Choroid plexus epithelial cell (primary cell): ENCODE measurements around the gene RANBP1.

Experiments used
- DNase-seq: peaks from one replicate; pipeline ENCODE4 v3.0.0-alpha.2; 2010; ENCODE audit warnings: low read depth
- H3K4me3 ChIP-seq: 2 replicates; pipeline ENCODE4 v1.5.1; 2011; ENCODE audit warnings: low read depth, mild to moderate bottlenecking, control low read depth, low read length, moderate library complexity
- TF ChIP-seq, protein P1 (sequence below): conservative IDR thresholded peaks from 2 replicates; pipeline ENCODE4 v1.5.1; 2011; ENCODE audit warnings: low read depth, mild to moderate bottlenecking, control low read depth, inconsistent platforms, low read length, moderate library complexity

Gene RANBP1

DNA sequence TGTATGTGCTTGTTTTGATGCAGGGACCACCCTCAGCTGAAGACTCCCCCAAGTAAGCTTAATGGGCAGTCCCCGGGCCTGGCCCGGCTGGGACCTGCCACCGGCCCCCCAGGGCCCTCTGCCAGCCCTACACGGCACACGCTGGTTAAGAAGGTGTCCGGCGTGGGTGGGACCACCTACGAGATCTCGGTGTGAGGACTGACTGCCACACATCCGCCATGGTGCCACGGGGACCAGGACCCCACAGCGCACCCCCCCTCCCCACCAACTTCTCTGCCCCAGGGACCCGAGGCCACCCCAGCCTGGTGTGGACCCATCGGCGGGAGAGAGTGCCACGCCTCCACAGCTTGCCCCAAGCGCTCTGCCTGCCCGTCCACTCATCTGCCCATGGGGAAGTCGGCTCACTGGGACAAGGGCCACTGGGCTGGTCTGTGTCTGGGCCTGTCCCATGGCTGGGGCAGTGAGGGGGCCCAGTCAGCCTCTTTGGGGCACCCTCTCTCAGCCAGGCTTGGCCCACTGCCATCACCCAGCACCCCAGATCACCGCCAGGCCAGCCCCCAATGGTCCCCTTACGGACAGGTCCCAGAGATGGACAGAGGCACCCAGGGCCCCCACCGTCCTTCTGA lies 29.4 kb downstream of the RANBP1 start:
- no peak overlapping the region for H3K4me3 ChIP-seq
- DNase-seq = no peak
- TF ChIP-seq, protein P1, sequence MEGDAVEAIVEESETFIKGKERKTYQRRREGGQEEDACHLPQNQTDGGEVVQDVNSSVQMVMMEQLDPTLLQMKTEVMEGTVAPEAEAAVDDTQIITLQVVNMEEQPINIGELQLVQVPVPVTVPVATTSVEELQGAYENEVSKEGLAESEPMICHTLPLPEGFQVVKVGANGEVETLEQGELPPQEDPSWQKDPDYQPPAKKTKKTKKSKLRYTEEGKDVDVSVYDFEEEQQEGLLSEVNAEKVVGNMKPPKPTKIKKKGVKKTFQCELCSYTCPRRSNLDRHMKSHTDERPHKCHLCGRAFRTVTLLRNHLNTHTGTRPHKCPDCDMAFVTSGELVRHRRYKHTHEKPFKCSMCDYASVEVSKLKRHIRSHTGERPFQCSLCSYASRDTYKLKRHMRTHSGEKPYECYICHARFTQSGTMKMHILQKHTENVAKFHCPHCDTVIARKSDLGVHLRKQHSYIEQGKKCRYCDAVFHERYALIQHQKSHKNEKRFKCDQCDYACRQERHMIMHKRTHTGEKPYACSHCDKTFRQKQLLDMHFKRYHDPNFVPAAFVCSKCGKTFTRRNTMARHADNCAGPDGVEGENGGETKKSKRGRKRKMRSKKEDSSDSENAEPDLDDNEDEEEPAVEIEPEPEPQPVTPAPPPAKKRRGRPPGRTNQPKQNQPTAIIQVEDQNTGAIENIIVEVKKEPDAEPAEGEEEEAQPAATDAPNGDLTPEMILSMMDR = no peak

DNA sequence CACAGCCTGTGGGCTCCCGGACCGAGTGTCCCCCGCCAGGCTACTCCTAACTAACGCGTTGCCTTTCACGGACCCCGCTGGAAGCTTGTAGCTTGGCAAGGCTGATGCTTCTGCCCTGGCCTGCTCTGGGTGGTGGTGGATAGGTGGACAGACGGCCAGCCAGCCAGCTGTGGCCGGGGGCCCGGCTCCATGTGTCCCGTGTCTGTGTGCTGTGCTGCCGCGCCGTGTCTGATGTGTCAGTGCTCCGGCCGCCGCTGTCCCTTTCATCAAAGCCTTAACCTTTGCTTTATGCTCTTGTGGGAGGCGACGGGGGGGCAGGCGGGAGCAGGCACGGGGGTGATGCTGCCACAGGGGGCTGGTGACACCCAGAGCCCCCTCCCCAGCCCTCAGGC lies 29.9 kb downstream of the RANBP1 start:
- DNase-seq = no peak
- no peak overlapping the region for H3K4me3 ChIP-seq
- TF ChIP-seq, protein P1 = no peak

DNA sequence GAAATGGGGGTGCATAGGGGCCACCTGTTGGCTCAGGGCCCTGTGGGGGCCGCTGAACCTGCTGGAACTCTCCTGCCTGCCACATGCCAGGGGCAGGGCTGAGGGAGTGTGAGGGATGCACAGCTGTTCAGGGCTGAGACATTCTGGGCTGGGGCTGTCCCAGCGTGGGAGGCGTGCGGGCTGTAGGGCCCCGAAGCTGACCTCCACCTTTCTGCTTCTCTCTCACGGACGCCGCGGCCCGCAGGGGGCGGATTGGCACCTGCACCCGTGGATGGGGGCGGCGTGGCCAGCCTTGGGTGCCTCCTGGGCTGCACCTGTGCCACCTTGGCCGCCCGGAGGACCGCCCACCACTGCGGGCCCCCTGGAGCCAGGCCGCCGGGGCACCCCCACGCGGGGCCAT lies 30.9 kb downstream of the RANBP1 start:
- DNase-seq = no peak
- TF ChIP-seq, protein P1 = no peak
- H3K4me3 ChIP-seq = no peak overlapping the region

DNA sequence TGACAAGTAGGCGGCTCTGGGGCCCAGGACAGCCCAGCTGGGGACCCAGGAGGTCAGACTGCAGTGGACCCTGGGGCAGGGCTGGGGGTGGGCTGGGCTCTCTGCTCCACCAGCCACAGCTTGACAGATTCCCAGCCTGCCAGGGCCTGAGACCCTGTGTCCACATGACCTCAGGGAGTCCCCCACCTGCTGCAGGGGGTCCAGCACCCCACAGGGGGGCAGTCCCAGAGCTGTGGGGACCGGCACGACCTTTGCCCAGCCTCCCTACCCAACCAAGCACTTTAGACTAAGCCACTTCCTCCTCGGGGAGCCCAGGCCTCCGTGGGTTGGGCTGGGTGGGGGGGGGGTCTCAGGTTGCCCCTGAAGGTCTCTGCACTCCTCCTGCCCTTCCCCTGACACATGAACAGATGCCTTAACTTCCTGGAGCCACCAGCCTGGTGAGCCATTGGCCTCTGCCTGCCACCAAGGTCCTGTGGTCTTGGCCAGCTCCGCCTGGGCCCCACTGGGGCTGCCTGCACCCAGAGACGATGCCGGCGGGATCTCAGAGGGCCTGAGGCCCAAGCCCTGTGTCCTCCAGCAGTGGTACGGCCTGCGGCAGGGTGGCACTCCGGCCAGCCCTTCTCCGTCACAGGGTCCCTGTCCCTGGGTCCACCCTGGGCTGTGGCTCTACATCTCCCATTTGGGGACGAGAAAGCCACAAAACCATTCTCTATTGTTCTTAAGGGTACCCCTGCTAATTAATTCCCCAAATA lies 31.5 kb downstream of the RANBP1 start:
- no peak for DNase-seq
- TF ChIP-seq, protein P1 = no peak
- H3K4me3 ChIP-seq = no peak overlapping the region

DNA sequence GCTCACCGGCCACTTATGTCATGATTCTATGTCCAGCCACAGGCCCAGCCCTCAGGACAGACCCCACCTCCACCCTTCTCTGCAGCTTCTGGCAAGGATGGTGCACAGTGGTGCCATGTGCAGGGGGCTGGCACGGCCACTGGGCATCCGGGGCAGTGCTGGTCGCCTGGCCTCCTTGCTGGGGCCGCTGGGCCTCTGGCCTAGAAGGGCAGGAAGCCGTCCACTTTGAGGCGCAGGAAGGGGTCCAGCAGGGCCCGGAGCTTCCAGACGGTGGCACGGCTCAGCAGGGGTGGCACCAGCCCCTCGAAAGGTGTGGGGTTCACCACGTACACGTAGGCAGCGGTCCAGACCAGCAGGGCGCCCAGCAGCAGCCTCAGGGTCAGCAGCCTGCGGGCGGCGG lies 32.5 kb downstream of the RANBP1 start:
- no peak for DNase-seq
- no peak overlapping the region for H3K4me3 ChIP-seq
- TF ChIP-seq, protein P1 = no peak

DNA sequence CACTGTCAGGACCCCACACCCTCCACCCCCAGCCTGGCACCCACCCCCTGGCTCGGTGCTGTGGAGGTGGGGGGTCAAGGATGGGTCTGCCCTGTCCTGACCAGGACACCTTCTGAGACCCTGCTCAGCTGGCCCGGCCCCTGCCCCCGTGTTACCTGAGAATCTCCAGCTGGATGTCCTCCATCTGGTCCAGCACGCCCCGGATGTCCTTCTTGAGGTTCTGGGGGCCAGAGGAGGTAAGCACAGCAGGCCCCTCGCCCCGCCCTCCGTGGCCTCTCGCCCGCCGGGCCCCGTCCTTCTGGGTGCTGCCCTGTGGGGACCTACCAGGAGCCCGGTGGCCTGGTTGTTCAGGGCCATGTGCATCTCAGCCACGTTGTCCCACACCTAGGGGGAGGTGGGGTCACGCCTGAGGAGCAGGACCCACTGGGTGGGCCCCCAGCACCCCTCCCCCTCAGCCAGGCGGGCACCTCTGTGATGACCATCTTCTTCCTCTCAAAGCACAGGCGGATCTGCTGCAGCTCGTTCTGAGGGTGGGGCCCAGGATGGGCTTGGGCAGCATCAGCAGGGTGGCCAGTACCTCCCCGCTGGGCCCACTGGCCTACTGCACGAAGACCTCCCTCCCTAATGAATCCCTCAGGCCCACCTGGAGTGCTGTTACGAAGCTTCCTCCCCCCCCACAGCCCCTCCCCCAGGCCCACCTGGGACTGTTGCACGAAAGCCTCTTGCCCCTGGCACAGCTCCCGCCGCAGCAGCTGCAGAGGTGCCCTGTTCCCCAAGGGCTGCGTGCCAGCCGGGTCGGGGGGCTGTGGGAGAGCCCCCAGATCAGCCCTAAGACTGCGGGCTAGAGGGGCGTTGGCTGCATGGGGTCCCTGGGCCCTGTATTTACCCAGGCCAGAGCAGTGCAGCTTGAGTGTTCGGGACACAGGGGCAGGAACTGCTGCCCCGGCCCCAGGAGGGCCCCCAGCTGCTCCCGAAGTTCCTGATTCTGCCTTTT lies 33.6 kb downstream of the RANBP1 start:
- DNase-seq = no peak
- TF ChIP-seq, protein P1 = no peak
- no peak overlapping the region for H3K4me3 ChIP-seq
